NT2/D1 (cell line): ENCODE measurements around the gene AGT.

Source experiments
- SUZ12 ChIP-seq: IDR thresholded peaks from 2 replicates; pipeline ENCODE4 v1.6.1; 2011; ENCODE audit not compliant: insufficient read length, insufficient read depth; ENCODE audit errors: extremely low read depth
- YY1 ChIP-seq: IDR thresholded peaks from 2 replicates; pipeline ENCODE4 v1.6.1; 2011; ENCODE audit not compliant: insufficient read length, insufficient read depth

DNA sequence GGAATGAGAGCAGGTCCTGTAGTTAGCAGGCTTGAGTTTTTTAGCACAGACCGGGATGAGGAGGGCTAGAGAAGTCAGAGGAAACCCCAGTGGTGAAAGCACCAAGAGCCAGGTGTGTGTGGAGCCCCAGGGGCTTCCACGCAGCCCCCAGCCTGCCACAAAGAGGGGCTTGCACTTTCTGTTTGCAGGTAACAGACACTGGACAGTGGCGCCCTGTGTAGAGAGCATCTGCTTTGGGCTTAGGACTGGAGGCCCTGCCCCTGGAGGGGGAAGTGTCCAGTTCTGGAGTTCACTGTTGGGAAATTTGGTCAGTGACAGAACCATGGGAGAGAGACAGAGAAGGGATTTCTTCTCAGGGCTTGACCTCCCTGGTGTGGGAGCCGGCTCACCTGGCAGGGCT lies 19.5 kb downstream of the AGT start:
- no peak for TF ChIP-seq YY1
- no peak for TF ChIP-seq SUZ12
